Measurements from ENCODE around the gene MACROD2. TPM values are rescaled to one million over a fixed set of nuclear protein-coding genes. Genes with fewer than 3 reads are reported as not detected.

Gene MACROD2
- polyA plus RNA-seq, 2 of the 4 experiments (the other 2 are of a cell fraction): 0.96 to 1.3 TPM

- ChIA-PET POLR2A (no interaction called here), CTCF (no interaction called here)
- DNase-seq (ENCODE audit: low read depth in 1 of 2, low spot score in 1 of 2) (no peak), ATAC-seq (no peak), FAIRE-seq (no peak)
- Histone ChIP-seq H3K27ac (no peak overlapping the region), H3K9me3 (0 out of 3 replicates have a peak, but pooled peaks cover 6% of the 10 kb centered on the region), H3K4me3 (no peak overlapping the region), H3K4me1 (no peaks in the 10 kb centered on the region), H3K4me2 (no peak overlapping the region)
- WGBS (ENCODE audit: missing lambda C conversion rate): 28% methylated on average over 3 of the region's 3 CpGs
- no peak for TF ChIP-seq RNF2 (IDR thresholded peaks at IDR 0.05; ENCODE audit: borderline replicate concordance, low read depth)
- TF ChIP-seq EHMT2 (IDR thresholded peaks at IDR 0.05; ENCODE audit: low read depth): no peak
- no peak for TF ChIP-seq HES2 (IDR thresholded peaks at IDR 0.05)
- TF ChIP-seq FOSL2 (IDR thresholded peaks at IDR 0.05): no peak
- TF ChIP-seq FOSL2 (CRISPR knock-in tag; IDR thresholded peaks at IDR 0.05): no peak
- TF ChIP-seq GATA3 (IDR thresholded peaks at IDR 0.05; ENCODE audit: borderline replicate concordance): no peak
- no peak for TF ChIP-seq HEYL (CRISPR knock-in tag; IDR thresholded peaks at IDR 0.05)
- TF ChIP-seq FOXS1 (CRISPR knock-in tag; IDR thresholded peaks at IDR 0.05): no peak
- no peak for TF ChIP-seq RAD21 (conservative IDR thresholded peaks at IDR 0.05 in 1 of 2, IDR thresholded peaks at IDR 0.05 in 1 of 2)
- no peak for TF ChIP-seq NFE2L2 (conservative IDR thresholded peaks at IDR 0.05; ENCODE audit: low read length)
- TF ChIP-seq ATOH8 (CRISPR knock-in tag; IDR thresholded peaks at IDR 0.05; ENCODE audit: low read depth): no peak
Observed at GRCh38 chr20:15784020-15784419, 1788.7 kb downstream of the MACROD2 start.

- 47% methylated on average over 4 of the region's 4 CpGs for WGBS (ENCODE audit: missing lambda C conversion rate)
- POLR2A ChIA-PET: no interaction called here
- Histone ChIP-seq H3K4me2 (no peak overlapping the region), H3K27ac (no peak overlapping the region), H3K4me1 (no peaks in the 10 kb centered on the region), H3K9me3 (0 out of 3 replicates have a peak, but pooled peaks cover under 1% of the 10 kb centered on the region), H3K4me3 (no peak overlapping the region)
- FAIRE-seq (no peak), ATAC-seq (no peak), DNase-seq (ENCODE audit: low read depth in 1 of 2, low spot score in 1 of 2) (no peak)
- CTCF ChIA-PET: no interaction called here
- TF ChIP-seq PHF8 (IDR thresholded peaks at IDR 0.05; ENCODE audit: borderline replicate concordance, low read depth): no peak
- no peak for TF ChIP-seq RARB (CRISPR knock-in tag; IDR thresholded peaks at IDR 0.05)
- TF ChIP-seq BHLHE40 (IDR thresholded peaks at IDR 0.05; ENCODE audit: low read depth, low read length): no peak
- TF ChIP-seq CHD4 (IDR thresholded peaks at IDR 0.05; ENCODE audit: borderline replicate concordance): no peak
- no peak for TF ChIP-seq RAD21 (conservative IDR thresholded peaks at IDR 0.05 in 1 of 2, IDR thresholded peaks at IDR 0.05 in 1 of 2)
- TF ChIP-seq PBX3 (IDR thresholded peaks at IDR 0.05): no peak
- no peak for TF ChIP-seq KDM5A (IDR thresholded peaks at IDR 0.05)
- TF ChIP-seq USF2 (IDR thresholded peaks at IDR 0.05): no peak
- TF ChIP-seq MAFK (IDR thresholded peaks at IDR 0.05; ENCODE audit: partially characterized antibody): no peak
- no peak for TF ChIP-seq NR3C1 (IDR thresholded peaks at IDR 0.05)
- TF ChIP-seq JUN (IDR thresholded peaks at IDR 0.05): no peak
- no peak for TF ChIP-seq HES2 (IDR thresholded peaks at IDR 0.05)
- TF ChIP-seq MAX (IDR thresholded peaks at IDR 0.05): no peak
- no peak for TF ChIP-seq HOXB13 (CRISPR knock-in tag; IDR thresholded peaks at IDR 0.05; ENCODE audit: low read depth)
- TF ChIP-seq POLR2A (IDR thresholded peaks at IDR 0.05; ENCODE audit: low read length): no peak
- no peak for TF ChIP-seq CEBPB (IDR thresholded peaks at IDR 0.05)
- no peak for TF ChIP-seq FOSB (CRISPR knock-in tag; IDR thresholded peaks at IDR 0.05)
- no peak for TF ChIP-seq ATOH8 (CRISPR knock-in tag; IDR thresholded peaks at IDR 0.05; ENCODE audit: low read depth)
- TF ChIP-seq SREBF2 (IDR thresholded peaks at IDR 0.05): no peak
- no peak for TF ChIP-seq CBX2 (IDR thresholded peaks at IDR 0.05; ENCODE audit: borderline replicate concordance, low read depth)
Observed at GRCh38 chr20:15789079-15789478, 1793.8 kb downstream of the MACROD2 start.

All from A549 (cell line).